ENCODE results near the gene PLOD3.
"Not testable (repeated sequence)": the region's sequence is repeated elsewhere in the genome, so short reads cannot be mapped to it uniquely, and the experiment has no call there.

Gene PLOD3

GRCh38 chr7:101208794-101209193 lies 8.6 kb downstream of the PLOD3 start:
- DNase-seq, result no peak

GRCh38 chr7:101207459-101207858 lies 9.9 kb downstream of the PLOD3 start:
- DNase-seq, result no peak

DNA sequence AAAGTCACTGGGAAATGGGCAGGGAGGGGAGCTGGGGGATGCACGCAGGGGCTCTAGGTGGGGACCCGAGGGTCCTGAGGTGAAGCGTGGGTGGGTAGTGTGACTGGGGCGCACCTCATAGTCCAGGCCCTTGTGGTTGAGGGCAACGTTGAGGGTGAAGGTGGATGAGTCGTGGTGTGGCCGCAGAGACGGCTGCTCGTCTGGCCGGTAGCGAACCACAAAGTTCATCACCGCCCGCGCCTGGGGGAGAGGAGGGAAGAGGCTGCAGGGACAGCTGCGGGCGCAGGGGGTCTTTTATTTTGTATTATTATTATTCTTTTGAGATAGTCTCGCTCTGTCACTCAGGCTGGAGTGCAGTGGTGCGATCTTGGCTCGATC lies 10.7 kb downstream of the PLOD3 start:
- no peak for DNase-seq

- DNase-seq, result no peak
Measured at GRCh38 chr7:101205901-101206664, 11.3 kb downstream of the PLOD3 start.

DNA sequence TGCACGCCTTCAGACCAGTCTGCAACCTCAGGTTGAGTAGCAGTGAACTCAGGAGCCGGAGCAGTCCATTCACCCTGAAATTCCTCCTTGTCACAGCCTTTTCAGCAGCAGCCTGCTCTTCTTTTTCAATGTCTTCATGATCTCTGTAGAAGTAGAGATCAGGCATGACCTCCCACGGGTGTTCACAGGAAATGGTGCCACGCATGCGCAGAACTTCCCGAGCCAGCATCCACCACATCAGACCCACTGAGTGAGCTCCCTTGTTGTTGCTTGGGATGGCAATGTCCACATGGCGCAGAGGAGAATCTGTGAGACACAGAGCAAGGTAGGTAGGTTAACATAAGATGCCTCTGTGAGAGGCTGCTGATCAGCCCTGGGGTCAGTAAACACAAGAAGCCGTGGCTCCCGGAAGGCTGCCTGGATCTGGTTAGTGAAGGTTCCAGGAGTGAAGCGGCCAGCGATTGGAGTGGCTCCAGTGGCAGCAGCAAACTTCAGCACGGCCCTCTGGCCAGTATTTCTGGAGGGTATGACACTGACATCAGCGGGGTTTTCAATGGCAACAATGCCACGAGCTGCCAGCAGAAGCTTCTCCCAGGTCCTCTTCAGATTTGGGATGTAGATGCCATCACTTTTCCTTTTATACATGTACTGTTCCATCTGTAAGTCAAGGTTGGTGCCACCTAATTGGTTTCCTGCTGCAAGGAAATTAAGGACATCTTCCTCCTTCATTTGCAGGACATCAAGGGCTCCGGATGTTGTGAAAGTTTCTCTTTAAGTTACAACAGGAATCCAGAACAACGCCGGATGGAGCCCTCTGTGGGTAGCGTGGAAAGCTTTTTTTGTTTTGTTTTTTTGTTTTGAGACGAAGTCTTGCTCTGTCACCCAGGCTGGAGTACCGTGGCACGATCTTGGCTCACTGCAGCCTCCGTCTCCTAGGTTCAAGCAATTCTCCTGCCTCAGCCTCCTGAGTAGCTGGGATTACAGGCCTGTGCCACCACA lies 13.3 kb downstream of the PLOD3 start:
- peak in 2 of 5 donors; percentile 16 to 21 for DNase-seq

DNA sequence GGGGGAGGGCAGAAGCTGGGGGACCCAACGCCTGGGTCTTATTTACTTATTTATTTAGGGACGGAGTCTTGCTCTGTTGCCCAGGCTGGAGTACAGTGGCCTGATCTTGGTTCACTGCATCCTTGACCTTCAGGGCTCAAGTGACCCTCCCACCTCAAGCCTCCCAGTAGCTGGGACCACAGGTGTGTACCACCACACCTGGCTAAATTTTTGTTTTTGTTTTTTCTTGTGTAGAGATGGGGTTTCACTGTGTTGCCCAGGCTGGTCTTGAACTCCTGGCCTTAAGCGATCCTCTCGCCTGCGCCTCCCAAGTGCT lies 14.8 kb downstream of the PLOD3 start:
- DNase-seq, result no peak

- no peak for DNase-seq
Measured at GRCh38 chr7:101201695-101202602, 15.4 kb downstream of the PLOD3 start.

- DNase-seq, result no peak
Measured at GRCh38 chr7:101200862-101201599, 16.4 kb downstream of the PLOD3 start, which contains the start of gene MOGAT3. MOGAT3 (minus strand) TSS chr7:101201036; CDS start chr7:101200854, 182 bp downstream.

DNA sequence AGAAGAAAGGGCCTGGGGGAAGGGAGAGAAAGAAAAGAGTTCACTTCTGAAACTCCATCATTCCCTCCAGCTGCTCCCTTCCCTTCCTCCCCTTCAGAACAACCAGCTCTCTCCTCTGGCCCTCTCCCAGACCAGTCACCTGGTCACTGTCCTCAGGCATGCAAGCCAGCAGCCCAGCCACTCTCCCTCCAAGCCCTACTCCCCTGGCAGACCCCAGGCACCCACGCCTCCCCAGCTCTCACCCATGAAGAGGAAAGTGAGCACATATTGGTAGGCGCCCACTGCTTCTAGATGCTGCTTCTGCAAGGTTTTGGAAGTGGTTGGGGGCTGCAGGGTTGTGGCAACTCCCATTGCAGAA lies 16.9 kb downstream of the PLOD3 start:
- no peak for DNase-seq

GRCh38 chr7:101199522-101199921 lies 17.9 kb downstream of the PLOD3 start:
- DNase-seq, result not testable (repeated sequence)

GRCh38 chr7:101198476-101198875 lies 18.9 kb downstream of the PLOD3 start:
- no peak for DNase-seq

DNA sequence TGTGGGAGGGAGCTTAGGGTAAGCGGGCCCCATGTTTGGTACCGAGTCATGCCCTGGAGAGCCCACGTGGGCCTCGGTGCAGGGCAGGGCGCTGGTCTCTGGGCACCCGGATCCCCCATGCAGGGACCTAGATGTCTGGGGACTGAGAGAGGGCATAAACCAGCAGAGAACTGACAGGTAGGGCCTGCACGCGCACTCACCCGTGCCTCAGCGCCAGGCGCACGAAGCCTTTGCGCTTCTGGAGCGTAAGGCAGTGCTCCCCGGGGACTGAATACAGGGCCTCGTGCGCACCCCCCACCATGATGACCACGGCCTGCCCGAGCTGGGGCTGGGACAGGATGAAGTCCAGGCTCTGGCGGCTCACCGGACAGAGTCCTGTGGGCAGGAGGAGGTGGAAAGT lies 19.4 kb downstream of the PLOD3 start:
- no peak for DNase-seq

DNA sequence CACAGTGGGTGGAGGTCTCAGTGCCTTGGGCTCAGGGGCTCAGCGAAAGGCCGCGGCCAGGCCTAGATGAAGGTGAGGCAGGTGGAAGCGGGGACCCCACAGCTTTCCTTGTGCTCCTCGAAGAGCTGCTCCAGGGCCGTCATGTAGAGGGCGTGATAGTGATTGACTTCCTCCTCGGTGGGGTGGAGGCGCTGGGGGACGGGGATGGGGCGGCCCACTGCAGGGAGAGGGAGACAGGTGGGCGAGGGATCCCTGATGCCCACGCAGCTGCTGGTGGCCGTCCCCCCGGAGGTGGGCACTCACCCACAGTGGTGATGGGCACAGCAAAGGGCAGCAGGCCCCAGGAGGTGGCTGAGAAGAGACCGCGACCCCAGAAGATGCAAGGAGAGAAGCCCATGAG lies 21.5 kb downstream of the PLOD3 start:
- no peak for DNase-seq

- DNase-seq, result no peak
Measured at GRCh38 chr7:101189109-101189508, 28.3 kb downstream of the PLOD3 start.

GRCh38 chr7:101186844-101187428 lies 30.4 kb downstream of the PLOD3 start:
- DNase-seq, result no peak

- no peak for DNase-seq
Measured at GRCh38 chr7:101186194-101186593, 31.2 kb downstream of the PLOD3 start.

- no peak for DNase-seq
Measured at GRCh38 chr7:101185258-101185839, 32.0 kb downstream of the PLOD3 start.

DNA sequence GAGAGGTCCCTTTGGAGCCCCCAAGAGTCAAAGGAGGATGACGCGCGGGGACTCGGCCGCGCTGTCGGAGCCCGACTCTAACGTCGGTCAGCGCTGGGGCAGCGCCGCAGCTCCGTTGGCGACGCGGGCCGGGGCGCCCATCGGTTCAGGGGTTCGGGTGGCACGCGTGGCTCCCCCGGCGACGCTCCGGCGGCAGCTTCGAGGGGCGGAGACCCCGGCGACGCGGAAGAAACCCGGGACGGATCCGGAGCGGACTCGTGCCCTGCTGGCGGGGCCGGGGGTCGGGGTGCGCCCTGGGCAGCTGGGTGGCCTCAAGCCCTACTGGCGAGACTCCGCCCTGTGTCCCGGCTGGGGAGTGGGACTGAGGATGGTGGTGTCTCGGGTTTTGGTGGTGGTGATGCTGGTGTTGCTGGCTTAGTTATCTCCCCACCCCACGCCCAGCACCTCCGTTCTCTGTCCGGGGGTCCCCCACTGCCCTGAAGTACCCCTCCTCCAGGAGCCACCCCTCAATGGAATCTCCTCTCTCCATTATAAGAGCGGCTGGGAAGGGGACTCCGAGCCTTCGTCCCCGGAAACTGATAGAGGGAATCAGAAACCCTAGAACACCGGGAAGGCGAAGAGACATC lies 37.1 kb downstream of the PLOD3 start, which contains the start of gene NAT16:
Gene NAT16 (minus strand): TSS at position 164 of the 626 bp plus-strand sequence. CDS start 5,486 bp downstream, outside the sequence.
- DNase-seq, result no peak

GRCh38 chr7:101179713-101180112 lies 37.7 kb downstream of the PLOD3 start:
- no peak for DNase-seq

DNA sequence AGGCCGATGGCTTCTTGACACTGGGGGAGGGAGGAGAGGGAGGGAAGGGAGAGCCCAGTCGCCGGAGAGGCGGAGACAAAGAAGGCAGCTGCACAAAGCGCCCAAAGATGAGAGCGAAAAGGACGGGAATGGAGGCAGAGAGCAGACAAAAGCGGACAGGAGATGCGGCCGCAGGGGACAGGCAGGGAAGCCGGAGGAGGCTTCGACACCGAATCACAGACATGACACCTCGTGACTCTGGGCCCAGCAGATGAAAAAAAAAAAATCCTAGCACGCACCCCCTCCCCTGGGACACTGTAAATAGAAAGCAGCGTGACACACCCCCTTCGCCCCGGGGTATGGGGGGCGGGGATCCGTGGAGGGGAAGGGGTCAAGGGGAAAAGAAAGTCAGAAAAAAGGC lies 38.3 kb downstream of the PLOD3 start:
- DNase-seq, result no peak

DNA sequence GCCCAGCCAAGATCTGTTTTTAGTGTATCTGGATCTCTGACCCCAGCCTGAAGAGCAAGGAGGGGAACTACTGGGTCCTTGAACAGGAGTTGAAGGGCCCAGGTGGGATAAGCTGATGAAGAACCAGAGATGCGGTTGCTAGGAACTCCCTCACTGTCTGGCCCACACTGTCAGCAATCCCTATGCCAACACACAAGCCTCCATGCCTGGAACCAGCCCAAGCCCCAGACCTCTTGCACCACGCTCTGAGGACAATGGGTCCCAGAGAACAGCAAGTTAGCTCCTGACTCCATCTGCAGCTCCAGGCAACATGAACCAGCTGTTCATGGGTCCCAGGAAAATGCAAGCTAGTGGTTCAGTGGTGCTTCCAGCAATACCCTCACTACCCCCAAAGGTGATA lies 39.7 kb downstream of the PLOD3 start:
- DNase-seq, result no peak

Measured in T-helper 1 cell (primary cell).